Right lobe of liver (tissue), 6 donors: Measurements from ENCODE around the gene NAA15. TPM values are rescaled to one million over a fixed set of nuclear protein-coding genes. Genes with fewer than 3 reads are reported as not detected.
"Not testable (repeated sequence)": the region's sequence is repeated elsewhere in the genome, so short reads cannot be mapped to it uniquely, and the experiment has no call there.

ENCODE experiments used
- ATAC-seq, 4 donors: fragments of 200-7000 bp; cut with Tn5 transposase; one replicate each; pipeline ENCODE4 v1.9.1; 2020; ENCODE audit warnings: mild to moderate bottlenecking in 4 of 4, moderate library complexity in 4 of 4
- DNase-seq, 3 donors: peaks; one replicate each; pipeline ENCODE4 v3.0.0-alpha.2; 2020
- H3K27ac ChIP-seq, 3 donors: fragments of 200-600 bp; one replicate each; pipeline ENCODE4 v1.8.0; 2022
- H3K27me3 ChIP-seq, 2 donors: fragments of 200-600 bp; one replicate each; pipeline ENCODE4 v1.8.0; 2022
- H3K36me3 ChIP-seq, 4 donors: fragments of 200-600 bp; sonication (generic) in 1 of 4; one replicate each; pipeline versions ENCODE4 v1.5.1 to v1.8.0; 2017 to 2022; ENCODE audit warnings: control low read depth in 1 of 4
- H3K4me1 ChIP-seq, 4 donors: fragments of 200-600 bp; sonication (generic) in 1 of 4; one replicate each; pipeline versions ENCODE4 v1.5.1 to v1.8.0; 2017 to 2022; ENCODE audit warnings: control low read depth in 1 of 4
- H3K4me3 ChIP-seq, 3 donors: fragments of 200-600 bp; one replicate each; pipeline ENCODE4 v1.8.0; 2022
- H3K9me3 ChIP-seq, 4 donors: fragments of 200-600 bp; sonication (generic) in 1 of 4; one replicate each; pipeline versions ENCODE4 v1.5.1 to v1.8.0; 2017 to 2022; ENCODE audit warnings: control low read depth in 1 of 4
- POLR2A ChIP-seq: fragments of 450-650 bp; IDR thresholded peaks from one replicate; pipeline ENCODE4 v1.6.1; 2017; ENCODE audit warnings: antibody characterized with exemption, mild to moderate bottlenecking
- WGBS: methylation state at CpG from one replicate; pipeline ENCODE4 v1.1.6; 2018; ENCODE audit warnings: low coverage, low lambda C conversion rate; ENCODE audit not compliant: insufficient coverage; ENCODE audit errors: missing lambda C conversion rate; 5-methylcytosine and 5-hydroxymethylcytosine counted together
- intact Hi-C, 2 donors: fragments of 100-400 bp; cut with DNase I; formaldehyde crosslinking; loops; one replicate each; pipeline versions ENCODE4 v1.11.2 to v1.14.1; 2022
- long read RNA-seq: library from polyadenylated mRNA; unstranded; transcript quantifications from one replicate; pipeline ENCODE4 v2.0.0, GENCODE V29; 2019
- total RNA-seq, 6 experiments: library from RNA; depleted of rRNA in 2 of 6; stranded (reverse); fragments of >200 nt in 2 of 6; fragmentation: NEBNext Ultra II Directional in 3 of 6; extraction: Animal tissue kit (Norgen Biotek cat#: 25700) in 3 of 6; gene quantifications; one replicate each; pipeline versions ENCODE4 v1.1.0 to v1.2.4, GENCODE V29; 2016 to 2023
- TF ChIP-seq, protein P1 (sequence below), 4 donors: fragments of 200-600 bp in 3 of 4; fragments of 450-650 bp in 1 of 4; IDR thresholded peaks; one replicate each; pipeline versions ENCODE4 v1.5.1 to v1.8.0; 2016 to 2022; ENCODE audit warnings: antibody characterized with exemption in 4 of 4, mild to moderate bottlenecking in 2 of 4
- donor health status: DM: no; HTN: yes; CAD: no.
- donor health status: DM: no; HTN: no; CAD: no.
- donor health status: DM: no; HTN: no; CAD: no.
- donor health status: DM: no; HTN: yes; CAD: no.
- donor health status: DM: no; HTN: yes; CAD: no.

The NAA15 gene
- total RNA-seq, result 10 to 100 TPM; 13.3 to 19.8 (median 16.5) TPM
- long read RNA-seq, partial matches to known transcripts, result 3 of 3 reads
- long read RNA-seq, other reads (novel, unspliced or antisense), result 0 of 3 reads

DNA sequence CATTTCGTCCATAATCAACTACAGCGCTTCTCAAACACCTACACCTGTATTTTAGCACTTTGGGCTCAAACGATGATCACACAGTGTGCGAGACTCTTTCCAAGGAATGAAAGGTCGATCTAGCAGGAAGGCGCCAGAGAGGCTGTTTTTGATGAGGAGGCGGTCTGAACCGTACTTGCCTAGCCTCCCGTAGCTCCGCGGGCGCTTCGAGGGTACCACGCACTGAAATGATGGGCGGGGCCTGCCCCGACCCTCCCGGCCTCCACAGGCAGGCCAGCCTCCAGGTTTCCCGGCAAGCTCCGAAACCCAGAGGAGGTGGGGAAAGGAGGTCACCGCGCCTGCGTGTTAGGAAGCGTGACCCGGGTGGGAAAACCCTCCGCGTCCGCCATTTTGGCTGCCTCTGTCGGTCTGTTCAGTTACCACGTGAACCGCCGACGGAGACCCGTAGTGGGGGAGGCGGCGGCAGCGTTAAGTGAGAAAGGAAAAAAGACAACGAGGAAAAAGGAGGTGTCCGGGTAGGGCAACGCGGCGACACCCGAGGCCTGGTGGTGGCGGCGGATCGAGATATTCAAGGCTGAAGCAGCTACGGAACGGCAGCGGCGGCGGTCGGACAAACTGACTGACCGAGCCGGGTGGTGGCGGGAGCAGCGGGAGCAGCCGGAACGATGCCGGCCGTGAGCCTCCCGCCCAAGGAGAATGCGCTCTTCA, at the start of gene NAA15:
Gene NAA15 (plus strand): TSS at position 393 of the 708 bp plus-strand sequence. CDS start 273 bp downstream, at position 666.
- Histone ChIP-seq H3K36me3 (peaks cover 0 to 5% (median 0%) of the 10 kb centered on the region in 4 donors), H3K4me1 (peaks cover 0 to 37% (median 4%) of the 10 kb centered on the region in 4 donors), H3K4me3 (peak within 1 kb of the TSS; percentile 90 to 99 (median 92)), H3K27ac (peak within 1 kb of the TSS; percentile 63 to 93 (median 85)), H3K9me3 (no peaks in the 10 kb centered on the region), H3K27me3 (no peaks in the 10 kb centered on the region)
- intact Hi-C loops, result no loop called here
- ATAC-seq (peak; percentile 93 to 98 (median 96)), DNase-seq (peak; percentile 98 to 99 (median 99))
- WGBS, result 2% methylated on average over 28 of the region's 61 CpGs
- TF ChIP-seq, protein P1, sequence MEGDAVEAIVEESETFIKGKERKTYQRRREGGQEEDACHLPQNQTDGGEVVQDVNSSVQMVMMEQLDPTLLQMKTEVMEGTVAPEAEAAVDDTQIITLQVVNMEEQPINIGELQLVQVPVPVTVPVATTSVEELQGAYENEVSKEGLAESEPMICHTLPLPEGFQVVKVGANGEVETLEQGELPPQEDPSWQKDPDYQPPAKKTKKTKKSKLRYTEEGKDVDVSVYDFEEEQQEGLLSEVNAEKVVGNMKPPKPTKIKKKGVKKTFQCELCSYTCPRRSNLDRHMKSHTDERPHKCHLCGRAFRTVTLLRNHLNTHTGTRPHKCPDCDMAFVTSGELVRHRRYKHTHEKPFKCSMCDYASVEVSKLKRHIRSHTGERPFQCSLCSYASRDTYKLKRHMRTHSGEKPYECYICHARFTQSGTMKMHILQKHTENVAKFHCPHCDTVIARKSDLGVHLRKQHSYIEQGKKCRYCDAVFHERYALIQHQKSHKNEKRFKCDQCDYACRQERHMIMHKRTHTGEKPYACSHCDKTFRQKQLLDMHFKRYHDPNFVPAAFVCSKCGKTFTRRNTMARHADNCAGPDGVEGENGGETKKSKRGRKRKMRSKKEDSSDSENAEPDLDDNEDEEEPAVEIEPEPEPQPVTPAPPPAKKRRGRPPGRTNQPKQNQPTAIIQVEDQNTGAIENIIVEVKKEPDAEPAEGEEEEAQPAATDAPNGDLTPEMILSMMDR (IDR thresholded peaks at IDR 0.05), result no peak
- peak; percentile 92 for TF ChIP-seq POLR2A

DNA sequence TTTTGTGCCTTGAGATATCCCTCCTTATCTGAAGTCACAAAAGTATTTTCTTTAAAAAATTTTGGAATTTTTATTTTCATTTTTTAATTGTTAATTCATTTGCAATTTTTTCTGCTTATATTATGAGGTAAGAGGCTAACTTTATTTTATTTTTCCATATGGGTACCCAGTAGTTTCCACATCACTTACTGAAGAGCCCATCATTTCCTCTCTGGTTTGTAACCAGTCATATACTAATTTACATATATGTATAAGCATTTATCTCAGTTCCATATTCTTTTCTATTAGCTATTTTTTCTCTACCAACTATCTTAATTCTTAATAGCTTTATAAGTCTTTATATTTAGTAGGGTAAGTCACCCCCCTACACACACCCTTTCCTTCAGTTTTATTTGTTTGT, 48.3 kb upstream of the NAA15 start:
- Histone ChIP-seq H3K4me1 (no peaks in the 10 kb centered on the region), H3K27me3 (no peaks in the 10 kb centered on the region), H3K4me3 (no peak overlapping the region), H3K9me3 (no peaks in the 10 kb centered on the region), H3K27ac (no peak overlapping the region), H3K36me3 (no peaks in the 10 kb centered on the region)
- DNase-seq, result no peak
- intact Hi-C loops, result no loop called here
- TF ChIP-seq POLR2A, result no peak
- TF ChIP-seq, protein P1 (IDR thresholded peaks at IDR 0.05), result no peak
- no peak for ATAC-seq

DNA sequence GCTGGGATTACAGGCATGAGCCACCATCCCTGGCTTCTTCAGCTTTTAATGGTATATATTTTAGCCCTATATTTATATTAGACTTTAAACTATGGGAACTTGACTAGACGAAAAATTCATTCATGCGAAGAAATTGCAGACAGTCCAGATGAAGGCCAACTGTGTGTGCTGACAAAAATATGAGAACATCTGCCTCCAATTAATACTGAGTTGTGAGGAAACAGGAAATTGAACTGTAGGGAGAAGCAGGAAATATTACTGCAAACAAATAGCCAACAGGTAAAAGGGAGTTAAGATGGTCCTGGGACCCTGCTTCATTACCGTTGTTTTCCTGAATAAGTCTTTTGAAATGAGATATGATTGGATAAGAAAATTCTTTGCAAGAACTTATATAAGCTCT, 47.6 kb upstream of the NAA15 start:
- H3K27ac ChIP-seq, result no peak overlapping the region
- no peak for ATAC-seq
- no peaks in the 10 kb centered on the region for H3K36me3 ChIP-seq
- no peaks in the 10 kb centered on the region for H3K4me1 ChIP-seq
- no peak overlapping the region for H3K4me3 ChIP-seq
- H3K27me3 ChIP-seq, result no peaks in the 10 kb centered on the region
- intact Hi-C loops, result no loop called here
- no peak for DNase-seq
- 55% methylated on average over 1 of the region's 3 CpGs for WGBS
- no peak for TF ChIP-seq POLR2A
- TF ChIP-seq, protein P1 (IDR thresholded peaks at IDR 0.05), result no peak
- H3K9me3 ChIP-seq, result no peaks in the 10 kb centered on the region

DNA sequence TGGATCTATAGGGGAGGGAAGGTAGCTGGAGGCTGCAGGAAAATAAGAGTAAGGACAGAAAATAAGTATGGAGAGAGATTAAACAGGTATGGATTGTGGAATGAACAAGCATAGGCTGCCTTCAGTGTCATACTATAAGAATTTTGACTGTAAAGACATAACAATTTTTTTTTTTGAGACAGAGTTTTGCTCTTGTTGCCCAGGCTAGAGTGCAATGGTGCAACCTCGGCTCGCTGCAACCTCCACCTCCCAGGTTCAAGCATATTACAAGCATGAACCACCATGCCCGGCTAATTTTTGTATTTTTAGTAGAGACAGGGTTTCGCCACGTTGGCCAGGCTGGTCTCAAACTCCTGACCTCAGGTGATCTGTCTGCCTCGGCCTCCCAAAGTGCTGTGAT, 45.7 kb upstream of the NAA15 start:
- H3K27me3 ChIP-seq, ATAC-seq, intact Hi-C loops, H3K4me3 ChIP-seq, H3K27ac ChIP-seq, H3K36me3 ChIP-seq, H3K4me1 ChIP-seq, DNase-seq, H3K9me3 ChIP-seq: not testable (repeated sequence)
- 86% methylated on average over 6 of the region's 6 CpGs for WGBS

DNA sequence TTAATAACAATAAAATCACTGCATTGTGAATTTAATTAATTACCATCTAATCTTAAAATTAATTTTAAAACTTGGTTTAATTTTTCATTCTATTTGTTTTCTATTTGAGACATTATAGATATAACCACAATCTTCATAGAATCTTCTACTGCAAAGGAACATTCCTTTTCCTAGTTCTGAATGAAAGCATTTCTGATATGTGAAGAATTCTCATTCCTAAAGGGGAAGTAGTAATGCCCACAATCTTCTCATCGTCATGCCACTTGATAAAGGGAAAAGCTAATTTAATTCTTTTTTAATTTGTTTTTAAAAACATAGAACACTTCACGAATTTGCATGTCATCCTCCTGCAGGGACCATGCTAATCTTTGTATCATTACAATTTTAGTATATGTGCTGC, 45.0 kb upstream of the NAA15 start:
- Histone ChIP-seq H3K4me1 (no peaks in the 10 kb centered on the region), H3K4me3 (no peak overlapping the region), H3K27me3 (no peaks in the 10 kb centered on the region), H3K36me3 (no peaks in the 10 kb centered on the region), H3K9me3 (no peaks in the 10 kb centered on the region), H3K27ac (no peak overlapping the region)
- ATAC-seq (no peak), DNase-seq (no peak)
- 36% methylated on average over 2 of the region's 2 CpGs for WGBS
- TF ChIP-seq, protein P1 (IDR thresholded peaks at IDR 0.05), result no peak
- intact Hi-C loops, result no loop called here
